Measurements from ENCODE around the gene C4orf50.

GRCh38 chr4:5955201-5955821 lies 62.9 kb downstream of the C4orf50 start:
- no peak for TF ChIP-seq ZFP3 (CRISPR knock-in tag; IDR thresholded peaks at IDR 0.05)
- no peak for TF ChIP-seq BACH2 (CRISPR knock-in tag; IDR thresholded peaks at IDR 0.05; ENCODE audit: borderline replicate concordance)
- no peak for TF ChIP-seq SNAI2 (CRISPR knock-in tag; IDR thresholded peaks at IDR 0.05)
- TF ChIP-seq ISL1 (CRISPR knock-in tag; IDR thresholded peaks at IDR 0.05) = no peak
- TF ChIP-seq TOX (CRISPR knock-in tag; IDR thresholded peaks at IDR 0.05; ENCODE audit: borderline replicate concordance) = no peak
- no peak for TF ChIP-seq CSDC2 (CRISPR knock-in tag; IDR thresholded peaks at IDR 0.05)
- TF ChIP-seq, protein P1, sequence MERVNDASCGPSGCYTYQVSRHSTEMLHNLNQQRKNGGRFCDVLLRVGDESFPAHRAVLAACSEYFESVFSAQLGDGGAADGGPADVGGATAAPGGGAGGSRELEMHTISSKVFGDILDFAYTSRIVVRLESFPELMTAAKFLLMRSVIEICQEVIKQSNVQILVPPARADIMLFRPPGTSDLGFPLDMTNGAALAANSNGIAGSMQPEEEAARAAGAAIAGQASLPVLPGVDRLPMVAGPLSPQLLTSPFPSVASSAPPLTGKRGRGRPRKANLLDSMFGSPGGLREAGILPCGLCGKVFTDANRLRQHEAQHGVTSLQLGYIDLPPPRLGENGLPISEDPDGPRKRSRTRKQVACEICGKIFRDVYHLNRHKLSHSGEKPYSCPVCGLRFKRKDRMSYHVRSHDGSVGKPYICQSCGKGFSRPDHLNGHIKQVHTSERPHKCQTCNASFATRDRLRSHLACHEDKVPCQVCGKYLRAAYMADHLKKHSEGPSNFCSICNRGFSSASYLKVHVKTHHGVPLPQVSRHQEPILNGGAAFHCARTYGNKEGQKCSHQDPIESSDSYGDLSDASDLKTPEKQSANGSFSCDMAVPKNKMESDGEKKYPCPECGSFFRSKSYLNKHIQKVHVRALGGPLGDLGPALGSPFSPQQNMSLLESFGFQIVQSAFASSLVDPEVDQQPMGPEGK (CRISPR knock-in tag; IDR thresholded peaks at IDR 0.05; ENCODE audit: borderline replicate concordance) = no peak
- TF ChIP-seq POU6F1 (CRISPR knock-in tag; IDR thresholded peaks at IDR 0.05; ENCODE audit: borderline replicate concordance, low read depth) = no peak

All from SK-N-SH treated with all-trans-retinoic acid at 6 μM for 48 hours (cell line).